ENCODE measurements around the gene ITPKB. TPM values are rescaled to one million over a fixed set of nuclear protein-coding genes. Genes with fewer than 3 reads are reported as not detected.

Gene ITPKB
- total RNA-seq, 1 experiment from 2014 or later = 9.5 TPM

DNA sequence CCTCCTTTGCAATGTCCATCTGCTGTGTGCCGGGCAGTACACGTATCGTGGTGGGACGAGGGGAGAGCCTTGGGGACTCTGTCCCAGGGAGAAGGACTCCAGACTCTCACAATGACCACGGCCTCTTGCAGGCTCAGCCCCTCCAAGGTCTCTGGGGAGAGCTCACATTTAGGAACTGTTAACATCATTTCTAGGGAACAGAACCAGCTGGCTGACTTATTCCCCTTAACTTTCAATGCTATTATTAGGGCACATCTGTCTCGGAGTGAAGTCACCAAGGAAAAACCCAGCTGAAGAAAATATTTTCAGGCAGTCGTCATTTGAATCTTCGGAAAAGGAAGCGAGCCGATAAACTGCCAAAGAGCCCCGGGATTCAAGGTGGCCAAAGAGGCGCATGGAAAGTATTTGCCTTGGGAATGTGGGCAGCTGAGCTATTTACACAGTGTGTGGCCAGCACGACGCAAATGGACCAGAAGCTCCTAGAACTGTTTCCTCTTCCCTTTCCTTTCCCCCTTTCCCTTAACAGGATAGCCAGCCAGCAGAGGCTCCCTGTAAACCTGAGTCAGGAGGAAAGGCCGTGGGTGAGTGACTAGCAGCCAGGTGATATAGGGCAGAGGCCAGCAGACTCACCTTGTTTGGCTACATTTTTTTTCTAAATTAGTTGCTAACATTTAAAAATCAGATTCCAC lies 74.5 kb downstream of the ITPKB start:
- Mint-ChIP-seq H3K36me3 (ENCODE audit: insufficient read depth, unreplicated experiment) (no peaks in the 10 kb centered on the region), H3K9me3 (ENCODE audit: unreplicated experiment) (no peaks in the 10 kb centered on the region), H3K4me1 (ENCODE audit: insufficient read depth, unreplicated experiment) (peaks cover 25% of the 10 kb centered on the region), H3K4me3 (ENCODE audit: unreplicated experiment) (no peak overlapping the region), H3K27me3 (ENCODE audit: insufficient read depth, unreplicated experiment) (no peaks in the 10 kb centered on the region), H3K27ac (ENCODE audit: low read depth, unreplicated experiment) (peak overlapping the region; percentile 96)
- intact Hi-C loops (cut with micrococcal nuclease) = no loop called here
- TF ChIP-seq, protein P1, sequence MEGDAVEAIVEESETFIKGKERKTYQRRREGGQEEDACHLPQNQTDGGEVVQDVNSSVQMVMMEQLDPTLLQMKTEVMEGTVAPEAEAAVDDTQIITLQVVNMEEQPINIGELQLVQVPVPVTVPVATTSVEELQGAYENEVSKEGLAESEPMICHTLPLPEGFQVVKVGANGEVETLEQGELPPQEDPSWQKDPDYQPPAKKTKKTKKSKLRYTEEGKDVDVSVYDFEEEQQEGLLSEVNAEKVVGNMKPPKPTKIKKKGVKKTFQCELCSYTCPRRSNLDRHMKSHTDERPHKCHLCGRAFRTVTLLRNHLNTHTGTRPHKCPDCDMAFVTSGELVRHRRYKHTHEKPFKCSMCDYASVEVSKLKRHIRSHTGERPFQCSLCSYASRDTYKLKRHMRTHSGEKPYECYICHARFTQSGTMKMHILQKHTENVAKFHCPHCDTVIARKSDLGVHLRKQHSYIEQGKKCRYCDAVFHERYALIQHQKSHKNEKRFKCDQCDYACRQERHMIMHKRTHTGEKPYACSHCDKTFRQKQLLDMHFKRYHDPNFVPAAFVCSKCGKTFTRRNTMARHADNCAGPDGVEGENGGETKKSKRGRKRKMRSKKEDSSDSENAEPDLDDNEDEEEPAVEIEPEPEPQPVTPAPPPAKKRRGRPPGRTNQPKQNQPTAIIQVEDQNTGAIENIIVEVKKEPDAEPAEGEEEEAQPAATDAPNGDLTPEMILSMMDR (IDR thresholded peaks at IDR 0.05; ENCODE audit: unreplicated experiment) = no peak
- no TSS peak for BruUV-seq (replicated peaks)
- DNase-seq (ENCODE audit: unreplicated experiment) = no peak
- CTCF ChIA-PET = interaction anchor here (0.5 to 1.5 kb wide), 6 partner anchors 13 to 72 kb away, joined by 3 to 4 read pairs (median 3); no protein-coding TSS in a partner anchor
- POLR2A ChIA-PET = interaction anchor here (0.6 to 4.3 kb wide), 10 partner anchors 13 to 151 kb away, joined by 3 to 47 read pairs (median 5); partner anchors contain the start of gene ITPKB

DNA sequence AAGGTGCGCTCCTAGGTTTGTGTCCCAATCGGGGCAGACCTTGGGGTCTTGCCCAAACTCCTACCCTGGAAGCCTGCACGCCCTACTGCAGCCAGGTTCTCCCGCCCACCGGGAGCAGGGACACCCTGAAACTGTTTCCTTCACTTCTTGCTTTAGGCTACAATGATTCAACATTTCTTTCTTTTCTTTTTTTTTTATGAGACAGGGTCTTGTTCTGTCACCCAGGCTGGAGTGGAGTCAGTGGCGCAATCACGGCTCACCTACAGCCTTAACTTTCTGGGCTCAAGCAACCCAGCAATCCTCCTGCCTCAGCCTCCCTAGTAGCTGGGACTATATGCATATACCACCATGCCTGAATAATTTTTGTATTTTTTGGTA lies 75.8 kb downstream of the ITPKB start:
- Mint-ChIP-seq H3K9me3 (ENCODE audit: unreplicated experiment) (no peaks in the 10 kb centered on the region), H3K4me1 (ENCODE audit: insufficient read depth, unreplicated experiment) (peaks cover 28% of the 10 kb centered on the region), H3K27me3 (ENCODE audit: insufficient read depth, unreplicated experiment) (no peaks in the 10 kb centered on the region), H3K27ac (ENCODE audit: low read depth, unreplicated experiment) (peak overlapping the region; percentile 96), H3K36me3 (ENCODE audit: insufficient read depth, unreplicated experiment) (no peaks in the 10 kb centered on the region), H3K4me3 (ENCODE audit: unreplicated experiment) (peak overlapping the region; percentile 65)
- intact Hi-C loops (cut with micrococcal nuclease) = loop anchor here (2.0 kb wide), 2 partner anchors 29 to 75 kb away; partner anchors contain the start of gene ITPKB
- no peak for DNase-seq (ENCODE audit: unreplicated experiment)
- TF ChIP-seq, protein P1 (IDR thresholded peaks at IDR 0.05; ENCODE audit: unreplicated experiment) = no peak
- ChIA-PET POLR2A (interaction anchor here (0.8 to 4.3 kb wide), 26 partner anchors 9 to 276 kb away, joined by 3 to 47 read pairs (median 5); partner anchors contain the start of gene ITPKB), CTCF (interaction anchor here (0.7 to 7.4 kb wide), 10 partner anchors 9 to 1429 kb away, joined by 3 to 57 read pairs (median 4); no protein-coding TSS in a partner anchor)
- no TSS peak for BruUV-seq (replicated peaks)

DNA sequence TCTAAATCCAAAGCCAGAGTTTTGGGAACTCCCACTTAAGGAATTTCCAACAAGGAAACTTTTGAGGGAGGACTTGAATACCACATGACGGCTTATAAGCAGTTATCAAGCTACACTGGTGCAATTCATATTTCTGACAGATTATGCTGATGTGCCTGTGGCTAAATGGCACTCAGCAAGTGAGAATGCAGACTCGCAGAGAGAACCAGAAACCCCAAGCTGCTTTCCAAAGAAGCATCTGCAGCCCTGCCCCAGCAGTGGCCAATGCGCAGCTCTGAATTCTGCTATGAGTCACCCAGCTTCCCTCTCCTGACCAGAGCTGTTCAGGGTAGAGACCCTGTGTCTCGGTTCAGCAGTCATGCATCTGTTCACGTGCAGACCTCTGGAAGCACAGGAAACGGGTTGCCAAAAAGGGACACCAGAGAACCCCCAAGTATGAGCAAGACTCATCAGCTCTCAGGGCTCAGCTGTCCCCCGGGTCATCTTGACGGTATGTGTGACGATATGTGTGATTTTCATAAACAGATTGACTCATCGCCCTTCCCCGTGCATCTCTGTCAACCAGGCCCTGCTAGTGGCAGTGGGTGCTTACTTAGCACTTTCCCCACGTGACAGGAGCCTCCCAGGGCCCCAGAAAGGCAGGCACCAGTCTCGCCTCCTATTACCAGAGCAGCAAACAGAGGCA lies 76.3 kb downstream of the ITPKB start:
- TF ChIP-seq, protein P1 (IDR thresholded peaks at IDR 0.05; ENCODE audit: unreplicated experiment) = no peak
- no TSS peak for BruUV-seq (replicated peaks)
- H3K27me3 Mint-ChIP-seq (ENCODE audit: insufficient read depth, unreplicated experiment) = no peaks in the 10 kb centered on the region
- POLR2A ChIA-PET = interaction anchor here (0.6 to 4.3 kb wide), 33 partner anchors 9 to 957 kb away, joined by 3 to 47 read pairs (median 5); partner anchors contain the start of genes COQ8A, ITPKB and PARP1
- no peaks in the 10 kb centered on the region for H3K9me3 Mint-ChIP-seq (ENCODE audit: unreplicated experiment)
- peak; percentile 95 for DNase-seq (ENCODE audit: unreplicated experiment)
- CTCF ChIA-PET = interaction anchor here (0.5 to 7.4 kb wide), 15 partner anchors 12 to 239 kb away, joined by 3 to 57 read pairs (median 4); no protein-coding TSS in a partner anchor
- H3K4me3 Mint-ChIP-seq (ENCODE audit: unreplicated experiment) = peak overlapping the region; percentile 65
- intact Hi-C loops (cut with micrococcal nuclease) = loop anchor here (2.0 kb wide), 2 partner anchors 28 to 76 kb away; partner anchors contain the start of gene ITPKB
- peaks cover 33% of the 10 kb centered on the region for H3K4me1 Mint-ChIP-seq (ENCODE audit: insufficient read depth, unreplicated experiment)
- H3K36me3 Mint-ChIP-seq (ENCODE audit: insufficient read depth, unreplicated experiment) = no peaks in the 10 kb centered on the region
- H3K27ac Mint-ChIP-seq (ENCODE audit: low read depth, unreplicated experiment) = peak overlapping the region; percentile 96

DNA sequence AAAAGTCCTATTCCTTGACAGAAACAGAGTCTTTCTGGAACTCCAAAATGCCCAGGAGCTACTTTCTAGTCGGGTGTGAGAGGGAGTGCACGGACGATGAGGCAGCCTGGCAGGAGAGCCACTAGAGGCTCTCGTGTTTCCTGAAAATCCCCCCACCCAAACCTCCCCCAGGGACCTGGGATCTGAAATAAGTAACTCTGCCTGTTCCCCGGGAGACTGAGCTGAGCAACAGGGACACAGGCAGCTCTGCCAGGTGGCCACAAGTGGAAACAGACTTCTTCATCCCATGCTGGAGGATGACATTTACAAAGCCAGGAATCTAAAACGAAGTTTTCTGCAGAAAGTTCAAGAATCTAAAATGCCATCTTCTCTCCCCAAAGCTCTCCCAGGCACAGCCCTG lies 77.1 kb downstream of the ITPKB start:
- no peaks in the 10 kb centered on the region for H3K27me3 Mint-ChIP-seq (ENCODE audit: insufficient read depth, unreplicated experiment)
- H3K4me1 Mint-ChIP-seq (ENCODE audit: insufficient read depth, unreplicated experiment) = peaks cover 41% of the 10 kb centered on the region
- H3K36me3 Mint-ChIP-seq (ENCODE audit: insufficient read depth, unreplicated experiment) = no peaks in the 10 kb centered on the region
- peak overlapping the region; percentile 96 for H3K27ac Mint-ChIP-seq (ENCODE audit: low read depth, unreplicated experiment)
- DNase-seq (ENCODE audit: unreplicated experiment) = no peak
- intact Hi-C loops (cut with micrococcal nuclease) = loop anchor here (2.0 kb wide), 2 partner anchors 27 to 77 kb away; partner anchors contain the start of gene ITPKB
- H3K9me3 Mint-ChIP-seq (ENCODE audit: unreplicated experiment) = no peaks in the 10 kb centered on the region
- ChIA-PET CTCF (interaction anchor here (0.7 to 7.4 kb wide), 13 partner anchors 8 to 237 kb away, joined by 3 to 57 read pairs (median 4); no protein-coding TSS in a partner anchor), POLR2A (interaction anchor here (0.8 to 4.3 kb wide), 23 partner anchors 10 to 278 kb away, joined by 3 to 47 read pairs (median 7); partner anchors contain the start of genes COQ8A, ITPKB and PARP1)
- no peak overlapping the region for H3K4me3 Mint-ChIP-seq (ENCODE audit: unreplicated experiment)
- TF ChIP-seq, protein P1 (IDR thresholded peaks at IDR 0.05; ENCODE audit: unreplicated experiment) = no peak
- BruUV-seq (replicated peaks) = no TSS peak

All from MCF 10A (cell line).